ENCODE data around the gene CHST12. TPM values are rescaled to one million over a fixed set of nuclear protein-coding genes. Genes with fewer than 3 reads are reported as not detected.

Gene CHST12
- total and polyA plus RNA-seq, 12 donors: 2.5 to 31.2 (median 19.4) TPM

- intact Hi-C loops (cut with DNase I): no loop called here
- TF ChIP-seq, protein P1, sequence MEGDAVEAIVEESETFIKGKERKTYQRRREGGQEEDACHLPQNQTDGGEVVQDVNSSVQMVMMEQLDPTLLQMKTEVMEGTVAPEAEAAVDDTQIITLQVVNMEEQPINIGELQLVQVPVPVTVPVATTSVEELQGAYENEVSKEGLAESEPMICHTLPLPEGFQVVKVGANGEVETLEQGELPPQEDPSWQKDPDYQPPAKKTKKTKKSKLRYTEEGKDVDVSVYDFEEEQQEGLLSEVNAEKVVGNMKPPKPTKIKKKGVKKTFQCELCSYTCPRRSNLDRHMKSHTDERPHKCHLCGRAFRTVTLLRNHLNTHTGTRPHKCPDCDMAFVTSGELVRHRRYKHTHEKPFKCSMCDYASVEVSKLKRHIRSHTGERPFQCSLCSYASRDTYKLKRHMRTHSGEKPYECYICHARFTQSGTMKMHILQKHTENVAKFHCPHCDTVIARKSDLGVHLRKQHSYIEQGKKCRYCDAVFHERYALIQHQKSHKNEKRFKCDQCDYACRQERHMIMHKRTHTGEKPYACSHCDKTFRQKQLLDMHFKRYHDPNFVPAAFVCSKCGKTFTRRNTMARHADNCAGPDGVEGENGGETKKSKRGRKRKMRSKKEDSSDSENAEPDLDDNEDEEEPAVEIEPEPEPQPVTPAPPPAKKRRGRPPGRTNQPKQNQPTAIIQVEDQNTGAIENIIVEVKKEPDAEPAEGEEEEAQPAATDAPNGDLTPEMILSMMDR (IDR thresholded peaks at IDR 0.05): no peak
- Histone ChIP-seq H3K36me3 (replicated peaks in 1 of 2) (peaks cover 0 to 11% of the 10 kb centered on the region in 2 donors), H3K27me3 (no peaks in the 10 kb centered on the region), H3K4me3 (no peak overlapping the region), H3K9me3 (replicated peaks in 1 of 3) (no peaks in the 10 kb centered on the region), H3K4me1 (replicated peaks in 1 of 2) (no peaks in the 10 kb centered on the region), H3K27ac (peak overlapping the region in 1 of 5 donors; percentile 16)
- no peak for DNase-seq
- WGBS, 4 donors: 89% methylated on average over 3 to 7 of the region's 7 CpGs; no CpG with 5 or more reads in 1 of the 4 donors
These were observed 34.8 kb downstream of the CHST12 start for GRCh38 chr7:2438186-2438585.

DNA sequence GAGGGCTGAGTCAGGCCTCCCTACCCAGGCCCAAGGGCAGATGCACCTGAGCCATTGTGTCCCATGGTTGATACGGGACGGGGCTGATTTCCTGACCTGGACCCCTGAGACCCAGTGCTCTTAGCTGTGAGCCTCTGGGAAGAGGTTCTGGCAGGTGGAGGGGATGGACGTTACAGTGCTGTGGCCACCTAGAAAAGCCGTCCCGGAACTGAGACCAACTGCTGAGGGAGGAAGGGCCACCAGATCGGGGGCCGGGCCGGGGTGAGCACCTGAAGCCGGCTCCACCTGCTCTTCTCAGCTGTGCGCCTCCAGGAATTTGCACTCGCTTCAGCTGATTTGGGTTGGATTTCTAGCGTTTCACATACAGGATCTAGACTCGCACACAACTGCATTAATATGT lies 35.4 kb downstream of the CHST12 start:
- H3K4me3 ChIP-seq: no peak overlapping the region
- H3K9me3 ChIP-seq (replicated peaks in 1 of 3): no peaks in the 10 kb centered on the region
- no peaks in the 10 kb centered on the region for H3K4me1 ChIP-seq (replicated peaks in 1 of 2)
- intact Hi-C loops (cut with DNase I): no loop called here
- no peaks in the 10 kb centered on the region for H3K27me3 ChIP-seq
- peak overlapping the region in 1 of 5 donors; percentile 16 for H3K27ac ChIP-seq
- WGBS, 4 donors: 95 to 96% (median 96%) methylated on average over 5 to 13 of the region's 13 CpGs
- TF ChIP-seq POLR2A (IDR thresholded peaks at IDR 0.05): no peak
- TF ChIP-seq, protein P1 (IDR thresholded peaks at IDR 0.05): no peak
- peaks cover 0 to 5% of the 10 kb centered on the region in 2 donors for H3K36me3 ChIP-seq (replicated peaks in 1 of 2)
- DNase-seq: no peak

DNA sequence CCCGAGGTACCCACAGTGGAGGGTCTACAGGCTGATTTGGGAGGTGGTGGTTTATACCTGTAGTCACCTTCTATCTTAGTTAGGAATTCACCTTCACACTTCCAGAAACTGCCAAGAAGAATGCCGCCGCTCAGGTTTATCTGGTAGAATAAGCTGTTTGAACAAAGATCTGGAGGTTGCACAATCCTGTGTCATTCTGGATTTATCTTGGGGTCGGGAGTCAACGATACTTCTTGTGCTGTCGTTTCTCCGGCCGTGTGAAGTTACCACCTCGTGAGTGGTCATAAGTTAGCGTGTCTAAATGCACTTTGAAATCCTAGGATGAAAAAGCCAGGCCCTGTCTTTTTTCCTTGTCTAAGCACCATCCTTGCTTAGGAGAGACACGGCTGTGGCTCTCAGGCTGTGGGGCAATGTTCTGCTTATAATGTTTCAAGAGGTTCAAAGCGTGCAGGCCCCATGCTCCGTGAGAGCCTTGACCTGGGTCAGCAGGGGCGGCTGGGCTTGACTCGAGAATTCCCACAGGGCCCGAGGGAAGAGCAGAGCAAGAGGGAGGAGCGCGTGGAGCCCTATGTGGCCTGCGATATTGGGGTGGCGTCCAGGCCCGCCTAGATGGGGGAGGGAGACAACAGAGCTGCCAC lies 37.3 kb downstream of the CHST12 start:
- 75 to 81% (median 79%) methylated on average over 21 of the region's 21 CpGs for WGBS, 4 donors
- no peaks in the 10 kb centered on the region for H3K27me3 ChIP-seq
- H3K4me1 ChIP-seq (replicated peaks in 1 of 2): no peaks in the 10 kb centered on the region
- no peak overlapping the region for H3K4me3 ChIP-seq
- no peaks in the 10 kb centered on the region for H3K9me3 ChIP-seq (replicated peaks in 1 of 3)
- intact Hi-C loops (cut with DNase I): no loop called here
- H3K36me3 ChIP-seq (replicated peaks in 1 of 2): no peaks in the 10 kb centered on the region
- no peak for TF ChIP-seq POLR2A (IDR thresholded peaks at IDR 0.05)
- TF ChIP-seq, protein P1 (IDR thresholded peaks at IDR 0.05): no peak
- H3K27ac ChIP-seq: no peak overlapping the region
- no peak for DNase-seq

DNA sequence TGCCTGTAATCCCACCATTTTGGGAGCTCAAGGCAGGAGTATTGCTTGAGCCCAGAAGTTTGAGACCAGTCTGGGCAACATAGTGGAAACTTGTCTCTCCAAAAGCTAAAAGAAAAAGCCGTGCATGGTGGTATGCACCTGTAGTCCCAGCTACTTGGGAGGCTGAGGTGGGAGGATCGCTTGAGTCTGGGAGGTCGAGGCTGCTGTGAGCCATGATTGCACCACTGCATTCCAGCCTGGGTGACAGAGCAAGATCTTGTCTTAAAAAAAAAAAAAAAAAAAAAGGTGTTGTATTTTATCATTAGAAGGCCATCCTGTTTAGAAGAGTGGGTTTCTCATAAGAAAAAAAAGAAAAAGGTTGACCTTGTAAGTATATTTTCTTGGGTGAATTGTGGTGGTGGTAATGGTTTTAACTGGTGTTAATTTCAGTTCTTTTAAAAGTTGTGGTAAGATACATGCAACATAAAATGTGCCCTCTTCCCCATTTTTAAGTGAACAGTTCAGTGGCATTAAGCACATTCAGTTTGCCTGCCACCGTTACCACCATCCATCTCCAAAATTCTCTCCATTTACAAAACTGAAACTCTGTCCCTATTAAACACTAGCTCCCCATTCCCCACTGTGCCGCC lies 38.1 kb downstream of the CHST12 start:
- intact Hi-C loops (cut with DNase I): no loop called here
- DNase-seq: no peak
- no peak for TF ChIP-seq POLR2A (IDR thresholded peaks at IDR 0.05)
- TF ChIP-seq, protein P1 (IDR thresholded peaks at IDR 0.05): no peak
- Histone ChIP-seq H3K27me3 (no peaks in the 10 kb centered on the region), H3K9me3 (replicated peaks in 1 of 3) (no peaks in the 10 kb centered on the region), H3K27ac (no peak overlapping the region), H3K36me3 (replicated peaks in 1 of 2) (no peaks in the 10 kb centered on the region), H3K4me1 (replicated peaks in 1 of 2) (no peaks in the 10 kb centered on the region), H3K4me3 (no peak overlapping the region)
- 86 to 92% (median 91%) methylated on average over 5 of the region's 5 CpGs for WGBS, 4 donors

Data from adrenal gland (tissue), 12 donors.